Large intestine (tissue), 3 donors: ENCODE measurements around the gene ALDH18A1. TPM values are rescaled to one million over a fixed set of nuclear protein-coding genes. Genes with fewer than 3 reads are reported as not detected.

Experiments used
- DNase-seq, 2 donors: peaks; one replicate each; pipeline versions ENCODE4 v3.0.0 to v3.0.0-alpha.2; 2013
- H3K27ac ChIP-seq: one replicate; pipeline ENCODE4 v1.5.1; 2013; ENCODE audit warnings: low read length
- H3K27me3 ChIP-seq: 2 replicates; pipeline ENCODE4 v1.6.1; 2013; ENCODE audit warnings: low read length; ENCODE audit not compliant: control insufficient read depth, insufficient read depth
- H3K36me3 ChIP-seq: 2 replicates; pipeline ENCODE4 v1.6.1; 2013; ENCODE audit warnings: low read length; ENCODE audit not compliant: control insufficient read depth, insufficient read depth
- H3K4me1 ChIP-seq: one replicate; pipeline ENCODE4 v1.6.1; 2013; ENCODE audit warnings: low read length; ENCODE audit not compliant: control insufficient read depth, insufficient read depth
- H3K4me3 ChIP-seq: one replicate; pipeline ENCODE4 v1.5.1; 2013; ENCODE audit warnings: low read length
- H3K9me3 ChIP-seq: one replicate; pipeline ENCODE4 v1.6.1; 2013; ENCODE audit warnings: mild to moderate bottlenecking, low read depth, low read length, moderate library complexity; ENCODE audit not compliant: control insufficient read depth
- WGBS: methylation state at CpG from one replicate; pipeline ENCODE4 v1.1.5; 2013; ENCODE audit warnings: low lambda C conversion rate; ENCODE audit not compliant: insufficient coverage; 5-methylcytosine and 5-hydroxymethylcytosine counted together
- polyA plus RNA-seq: library from polyadenylated mRNA; unstranded; fragments of 120-200 nt; gene quantifications from one replicate; pipeline ENCODE4 v1.2.1, GENCODE V29; 2013

ALDH18A1 gene
- polyA plus RNA-seq, 1 donor, result 209 TPM

- no peak overlapping the region for H3K27ac ChIP-seq
- no peaks in the 10 kb centered on the region for H3K36me3 ChIP-seq
- no peak for DNase-seq
- H3K27me3 ChIP-seq, result no peaks in the 10 kb centered on the region
- WGBS, result no CpG with 5 or more reads among the region's 1 CpG
- H3K9me3 ChIP-seq, result no peaks in the 10 kb centered on the region
- peaks cover 5% of the 10 kb centered on the region for H3K4me1 ChIP-seq
- H3K4me3 ChIP-seq, result no peak overlapping the region
These were observed 58.7 kb downstream of the ALDH18A1 start for GRCh38 chr10:95597788-95598187.

GRCh38 chr10:95588025-95588424 lies 68.5 kb downstream of the ALDH18A1 start:
- Histone ChIP-seq H3K9me3 (no peaks in the 10 kb centered on the region), H3K27me3 (no peaks in the 10 kb centered on the region), H3K4me3 (no peak overlapping the region), H3K36me3 (no peaks in the 10 kb centered on the region), H3K27ac (no peak overlapping the region), H3K4me1 (no peaks in the 10 kb centered on the region)
- DNase-seq, result no peak
- WGBS, result no CpG with 5 or more reads among the region's 1 CpG

- no peak overlapping the region for H3K27ac ChIP-seq
- no peak overlapping the region for H3K4me3 ChIP-seq
- H3K9me3 ChIP-seq, result no peaks in the 10 kb centered on the region
- H3K36me3 ChIP-seq, result no peaks in the 10 kb centered on the region
- H3K27me3 ChIP-seq, result no peaks in the 10 kb centered on the region
- no peaks in the 10 kb centered on the region for H3K4me1 ChIP-seq
- DNase-seq, result no peak
- 100% methylated on average over 1 of the region's 2 CpGs for WGBS
These were observed 76.5 kb downstream of the ALDH18A1 start for GRCh38 chr10:95579835-95580535.

GRCh38 chr10:95579292-95579691 lies 77.2 kb downstream of the ALDH18A1 start:
- no peak for DNase-seq
- Histone ChIP-seq H3K9me3 (no peaks in the 10 kb centered on the region), H3K27me3 (no peaks in the 10 kb centered on the region), H3K27ac (no peak overlapping the region), H3K36me3 (no peaks in the 10 kb centered on the region), H3K4me1 (no peaks in the 10 kb centered on the region), H3K4me3 (no peak overlapping the region)
- WGBS, result no CpG with 5 or more reads among the region's 1 CpG

GRCh38 chr10:95578619-95579018 lies 77.9 kb downstream of the ALDH18A1 start:
- H3K4me3 ChIP-seq, result no peak overlapping the region
- no peaks in the 10 kb centered on the region for H3K36me3 ChIP-seq
- no CpG with 5 or more reads among the region's 2 CpGs for WGBS
- H3K4me1 ChIP-seq, result no peaks in the 10 kb centered on the region
- no peaks in the 10 kb centered on the region for H3K27me3 ChIP-seq
- no peaks in the 10 kb centered on the region for H3K9me3 ChIP-seq
- H3K27ac ChIP-seq, result no peak overlapping the region
- DNase-seq, result no peak

- no peak for DNase-seq
- no peak overlapping the region for H3K4me3 ChIP-seq
- H3K4me1 ChIP-seq, result no peaks in the 10 kb centered on the region
- WGBS, result no CpG with 5 or more reads among the region's 11 CpGs
- H3K9me3 ChIP-seq, result no peaks in the 10 kb centered on the region
- H3K27me3 ChIP-seq, result no peaks in the 10 kb centered on the region
- H3K27ac ChIP-seq, result no peak overlapping the region
- H3K36me3 ChIP-seq, result no peaks in the 10 kb centered on the region
These were observed 81.7 kb downstream of the ALDH18A1 start for GRCh38 chr10:95574649-95575365.

- H3K27ac ChIP-seq, result no peak overlapping the region
- no peaks in the 10 kb centered on the region for H3K36me3 ChIP-seq
- DNase-seq, result no peak
- H3K4me3 ChIP-seq, result no peak overlapping the region
- no CpG with 5 or more reads among the region's 6 CpGs for WGBS
- H3K27me3 ChIP-seq, result no peaks in the 10 kb centered on the region
- no peaks in the 10 kb centered on the region for H3K9me3 ChIP-seq
- no peaks in the 10 kb centered on the region for H3K4me1 ChIP-seq
These were observed 82.4 kb downstream of the ALDH18A1 start for GRCh38 chr10:95573964-95574604.

GRCh38 chr10:95573527-95573926 lies 83.0 kb downstream of the ALDH18A1 start:
- no peak overlapping the region for H3K4me3 ChIP-seq
- DNase-seq, result no peak
- no peak overlapping the region for H3K27ac ChIP-seq
- no peaks in the 10 kb centered on the region for H3K27me3 ChIP-seq
- no peaks in the 10 kb centered on the region for H3K4me1 ChIP-seq
- no peaks in the 10 kb centered on the region for H3K9me3 ChIP-seq
- WGBS, result no CpG with 5 or more reads among the region's 3 CpGs
- no peaks in the 10 kb centered on the region for H3K36me3 ChIP-seq

- Histone ChIP-seq H3K4me1 (no peaks in the 10 kb centered on the region), H3K36me3 (no peaks in the 10 kb centered on the region), H3K27me3 (no peaks in the 10 kb centered on the region), H3K4me3 (no peak overlapping the region), H3K9me3 (no peaks in the 10 kb centered on the region), H3K27ac (no peak overlapping the region)
- no peak for DNase-seq
- 78% methylated on average over 1 of the region's 7 CpGs for WGBS
These were observed 84.2 kb downstream of the ALDH18A1 start for GRCh38 chr10:95572131-95572820.

- H3K9me3 ChIP-seq, result no peaks in the 10 kb centered on the region
- no peaks in the 10 kb centered on the region for H3K36me3 ChIP-seq
- WGBS, result no CpG with 5 or more reads among the region's 4 CpGs
- H3K27ac ChIP-seq, result no peak overlapping the region
- H3K27me3 ChIP-seq, result no peaks in the 10 kb centered on the region
- no peak overlapping the region for H3K4me3 ChIP-seq
- DNase-seq, result no peak
- H3K4me1 ChIP-seq, result no peaks in the 10 kb centered on the region
These were observed 85.1 kb downstream of the ALDH18A1 start for GRCh38 chr10:95571390-95571789.
